Frontal cortex (tissue), 4 donors: ENCODE data around the gene IL4R. TPM values are rescaled to one million over a fixed set of nuclear protein-coding genes. Genes with fewer than 3 reads are reported as not detected.
A peak's percentile ranks its signal among the peaks of the same experiment; 100 is the strongest.

Experiments used
- DNase-seq, 2 donors: peaks; one replicate each; pipeline ENCODE4 v3.0.0; 2012; ENCODE audit warnings: low spot score in 2 of 2
- FAIRE-seq: peaks from 2 replicates; lab custom pipeline; 2012; peaks lifted over from hg19 to GRCh38; lab: Jason Lieb, UNC
- total RNA-seq: library from RNA; depleted of rRNA; stranded (reverse); fragments of >200 nt; gene quantifications from one replicate; pipeline ENCODE4 v1.2.3, GENCODE V29; 2014
- donor health status: control.
- donor health status: control.
- donor health status: control.

The IL4R gene
- total RNA-seq, 1 donor from 2014 or later, result 1.6 TPM

GRCh38 chr16:27346819-27347218 is 33.0 kb downstream of the IL4R start:
- DNase-seq (no peak), FAIRE-seq (no peak)

GRCh38 chr16:27347930-27348685 is 34.3 kb downstream of the IL4R start:
- FAIRE-seq, result no peak

GRCh38 chr16:27349276-27349675 is 35.5 kb downstream of the IL4R start:
- no peak for FAIRE-seq
- DNase-seq, result no peak

More at GRCh38 chr16:27347930-27348685, 34.3 kb downstream of the IL4R start:
- DNase-seq, result no peak

GRCh38 chr16:27350006-27350405 is 36.2 kb downstream of the IL4R start:
- DNase-seq (no peak), FAIRE-seq (no peak)

GRCh38 chr16:27351989-27352388 is 38.2 kb downstream of the IL4R start:
- no peak for FAIRE-seq
- no peak for DNase-seq

- no peak for DNase-seq
These were observed 40.1 kb downstream of the IL4R start for GRCh38 chr16:27353853-27354252.

GRCh38 chr16:27355610-27356009 is 41.8 kb downstream of the IL4R start:
- no peak for FAIRE-seq
- DNase-seq, result no peak

More at GRCh38 chr16:27353853-27354252, 40.1 kb downstream of the IL4R start:
- FAIRE-seq, result no peak

GRCh38 chr16:27356794-27357193 is 43.0 kb downstream of the IL4R start:
- DNase-seq, result no peak
- FAIRE-seq, result no peak

- no peak for DNase-seq
- FAIRE-seq, result no peak
These were observed 45.3 kb downstream of the IL4R start for GRCh38 chr16:27359051-27359450.

- FAIRE-seq (no peak), DNase-seq (no peak)
These were observed 45.8 kb downstream of the IL4R start for GRCh38 chr16:27359615-27360014.

GRCh38 chr16:27361987-27362386 is 48.2 kb downstream of the IL4R start:
- DNase-seq (no peak), FAIRE-seq (no peak)

GRCh38 chr16:27362570-27363245 is 48.9 kb downstream of the IL4R start:
- FAIRE-seq (no peak), DNase-seq (no peak)

- FAIRE-seq (no peak), DNase-seq (no peak)
These were observed 49.5 kb downstream of the IL4R start for GRCh38 chr16:27363246-27363632.

GRCh38 chr16:27363797-27364196 is 50.0 kb downstream of the IL4R start:
- FAIRE-seq (no peak), DNase-seq (no peak)

- FAIRE-seq (no peak), DNase-seq (no peak)
These were observed 50.8 kb downstream of the IL4R start for GRCh38 chr16:27364493-27365141.

GRCh38 chr16:27365142-27366089 is 51.6 kb downstream of the IL4R start:
- DNase-seq (no peak), FAIRE-seq (no peak)

- FAIRE-seq (no peak), DNase-seq (no peak)
These were observed 53.1 kb downstream of the IL4R start for GRCh38 chr16:27366687-27367460.

GRCh38 chr16:27367461-27368357 is 53.9 kb downstream of the IL4R start:
- no peak for FAIRE-seq

More at GRCh38 chr16:27367461-27368357, 53.9 kb downstream of the IL4R start:
- peak; percentile 48 to 79 for DNase-seq
